Activated CD8-positive, alpha-beta T cell treated with anti-CD3 and anti-CD28 coated beads for 36 hours (primary cell): ENCODE measurements around the gene TBC1D22A. TPM values are rescaled to one million over a fixed set of nuclear protein-coding genes. Genes with fewer than 3 reads are reported as not detected.

Experiments used
- ATAC-seq: fragments of 200-7000 bp; cut with Tn5 transposase; one replicate; pipeline ENCODE4 v1.10.0; 2021; ENCODE audit warnings: mild to moderate bottlenecking, moderate library complexity
- CTCF ChIA-PET: fragments of 350-600 bp; sonication (Branson Sonifier 250); formaldehyde crosslinking; loops from one replicate; lab custom pipeline; 2021; ENCODE audit warnings: antibody characterized with exemption; lab: Charles Lee
- POLR2A ChIA-PET: fragments of 350-600 bp; sonication (Branson Sonifier 250); formaldehyde crosslinking; loops from one replicate; lab custom pipeline; 2021; ENCODE audit warnings: antibody characterized with exemption; lab: Charles Lee
- DNase-seq: peaks from one replicate; pipeline ENCODE4 v3.0.0-alpha.2; 2020
- H3K27ac Mint-ChIP-seq: one replicate; pipeline ENCODE4 v1.8.0; 2021; ENCODE audit warnings: mild to moderate bottlenecking, mixed read lengths
- H3K27me3 Mint-ChIP-seq: one replicate; pipeline ENCODE4 v1.8.0; 2021; ENCODE audit warnings: mixed read lengths
- H3K36me3 Mint-ChIP-seq: one replicate; pipeline ENCODE4 v1.8.0; 2021; ENCODE audit warnings: low read depth, mixed read lengths
- H3K4me1 Mint-ChIP-seq: one replicate; pipeline ENCODE4 v1.8.0; 2021; ENCODE audit warnings: low read depth, mixed read lengths
- H3K4me3 Mint-ChIP-seq: one replicate; pipeline ENCODE4 v1.8.0; 2021; ENCODE audit warnings: mild to moderate bottlenecking, moderate library complexity, mixed read lengths
- H3K9me3 Mint-ChIP-seq: one replicate; pipeline ENCODE4 v1.8.0; 2021; ENCODE audit warnings: mixed read lengths
- CTCF ChIP-seq: fragments of 200-600 bp; IDR thresholded peaks from one replicate; pipeline ENCODE4 v1.8.0; 2022; ENCODE audit warnings: antibody characterized with exemption, mild to moderate bottlenecking
- intact Hi-C: fragments of 100-400 bp; cut with micrococcal nuclease; formaldehyde crosslinking; loops from one replicate; pipeline ENCODE4 v1.10.0; 2022
- total RNA-seq, 2 experiments: library from RNA; stranded (reverse); gene quantifications; one replicate each; pipeline ENCODE4 v1.2.3, GENCODE V29; 2021

TBC1D22A gene
- total RNA-seq, 2 experiments from 2014 or later: 41.0 to 42.8 TPM

GRCh38 chr22:46963672-46964545 lies 201.5 kb downstream of the TBC1D22A start:
- H3K27ac Mint-ChIP-seq: no peak overlapping the region
- POLR2A ChIA-PET: interaction anchor here (1.0 kb wide), 1 partner anchor 14 kb away, joined by 3 read pairs; no protein-coding TSS in a partner anchor
- H3K9me3 Mint-ChIP-seq: no peaks in the 10 kb centered on the region
- H3K36me3 Mint-ChIP-seq: peaks cover 4% of the 10 kb centered on the region
- no peaks in the 10 kb centered on the region for H3K27me3 Mint-ChIP-seq
- H3K4me3 Mint-ChIP-seq: no peak overlapping the region
- TF ChIP-seq CTCF: no peak
- CTCF ChIA-PET: no interaction called here
- H3K4me1 Mint-ChIP-seq: peaks cover 13% of the 10 kb centered on the region
- intact Hi-C loops: no loop called here
- no peak for DNase-seq
- ATAC-seq: no peak

DNA sequence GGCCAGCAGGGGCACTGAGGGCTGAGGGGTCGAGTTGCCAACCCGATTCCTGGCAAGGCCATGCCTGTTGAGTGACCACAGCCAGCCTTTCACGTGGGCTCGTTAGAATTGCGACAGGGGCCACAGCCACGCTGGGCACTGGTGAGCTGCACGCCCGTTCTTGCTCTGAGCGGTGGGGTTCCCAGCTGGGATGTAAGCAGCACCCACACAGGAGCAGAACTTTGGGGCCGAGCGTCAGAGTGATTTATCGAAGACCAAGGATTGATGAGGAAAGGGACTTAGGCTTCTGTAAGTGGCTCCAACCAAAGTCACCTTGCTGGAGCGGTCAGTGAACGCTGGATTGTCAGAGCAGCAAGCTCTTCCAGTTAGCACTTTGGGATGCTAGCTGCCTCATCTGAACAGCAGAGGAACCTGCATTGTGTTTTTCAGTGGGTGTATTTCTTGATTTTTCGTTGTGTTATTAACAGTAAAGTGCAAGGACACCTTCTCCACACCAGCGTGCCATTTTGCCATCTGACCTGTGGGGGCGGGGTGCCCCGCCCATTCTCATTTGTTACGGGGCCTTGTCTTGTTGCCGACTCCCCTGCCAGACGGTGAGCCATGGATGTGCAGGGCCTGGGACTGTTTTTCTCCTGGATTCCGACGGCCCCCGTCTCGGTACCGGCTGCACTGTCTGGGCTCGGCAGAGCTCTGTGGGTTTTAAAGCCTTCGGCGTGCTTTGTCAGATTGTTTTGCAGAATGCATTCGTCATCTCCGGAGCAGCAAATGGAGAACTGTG lies 202.5 kb downstream of the TBC1D22A start:
- H3K9me3 Mint-ChIP-seq: no peaks in the 10 kb centered on the region
- H3K27me3 Mint-ChIP-seq: no peaks in the 10 kb centered on the region
- H3K36me3 Mint-ChIP-seq: peaks cover 4% of the 10 kb centered on the region
- DNase-seq: no peak
- CTCF ChIA-PET: no interaction called here
- no peak for ATAC-seq
- POLR2A ChIA-PET: interaction anchor here (1.0 kb wide), 1 partner anchor 15 kb away, joined by 3 read pairs; no protein-coding TSS in a partner anchor
- H3K4me1 Mint-ChIP-seq: peaks cover 24% of the 10 kb centered on the region
- H3K27ac Mint-ChIP-seq: no peak overlapping the region
- TF ChIP-seq CTCF: no peak
- H3K4me3 Mint-ChIP-seq: no peak overlapping the region
- intact Hi-C loops: no loop called here

GRCh38 chr22:46965555-46966494 lies 203.4 kb downstream of the TBC1D22A start:
- no peaks in the 10 kb centered on the region for H3K27me3 Mint-ChIP-seq
- DNase-seq: no peak
- no peak overlapping the region for H3K4me3 Mint-ChIP-seq
- H3K9me3 Mint-ChIP-seq: no peaks in the 10 kb centered on the region
- intact Hi-C loops: no loop called here
- ChIA-PET POLR2A (no interaction called here), CTCF (interaction anchor here (0.6 to 1.8 kb wide), 2 partner anchors 36 to 167 kb away, joined by 3 to 6 read pairs; no protein-coding TSS in a partner anchor)
- H3K36me3 Mint-ChIP-seq: peaks cover 4% of the 10 kb centered on the region
- TF ChIP-seq CTCF: no peak
- H3K27ac Mint-ChIP-seq: no peak overlapping the region
- peaks cover 32% of the 10 kb centered on the region for H3K4me1 Mint-ChIP-seq
- ATAC-seq: no peak

DNA sequence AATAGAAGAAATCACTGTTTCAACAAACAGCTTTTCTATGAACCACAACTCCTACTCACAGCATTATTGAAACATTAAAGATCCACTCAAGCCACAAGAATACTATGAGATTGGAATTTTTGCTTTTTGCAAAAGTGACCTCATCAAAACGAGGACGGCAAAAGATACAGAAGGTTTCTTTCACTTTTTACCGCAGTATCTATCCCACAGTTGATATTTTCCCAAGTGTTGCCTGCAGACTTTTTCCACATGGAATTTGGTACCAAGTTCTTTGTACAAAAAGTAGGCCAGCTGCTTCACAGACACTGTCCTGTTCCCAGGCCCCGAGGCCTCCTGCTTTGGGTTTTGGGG lies 204.0 kb downstream of the TBC1D22A start:
- Mint-ChIP-seq H3K4me3 (no peak overlapping the region), H3K9me3 (no peaks in the 10 kb centered on the region), H3K27ac (no peak overlapping the region), H3K4me1 (peaks cover 31% of the 10 kb centered on the region), H3K36me3 (peaks cover 4% of the 10 kb centered on the region), H3K27me3 (no peaks in the 10 kb centered on the region)
- TF ChIP-seq CTCF: no peak
- ChIA-PET CTCF (interaction anchor here (1.8 kb wide), 1 partner anchor 168 kb away, joined by 6 read pairs; no protein-coding TSS in a partner anchor), POLR2A (no interaction called here)
- ATAC-seq (no peak), DNase-seq (no peak)
- intact Hi-C loops: no loop called here
